Mammary epithelial cell (primary cell): ENCODE measurements around the gene RAD9A.

Experiments
- CTCF ChIP-seq, 2 donors: IDR thresholded peaks in 1 of 2; conservative IDR thresholded peaks in 1 of 2; 2 replicates each; pipeline ENCODE4 v1.5.1; 2011 to 2012; ENCODE audit warnings: inconsistent platforms in 2 of 2, low read length in 2 of 2, mild to moderate bottlenecking in 2 of 2, control low read depth in 1 of 2, low read depth in 1 of 2; ENCODE audit not compliant: insufficient read depth in 1 of 2; ENCODE audit errors: extremely low read depth in 1 of 2
- EZH2 ChIP-seq: IDR thresholded peaks from 2 replicates; pipeline ENCODE4 v1.6.1; 2012; ENCODE audit warnings: low read length, inconsistent platforms, borderline replicate concordance

- TF ChIP-seq CTCF (conservative IDR thresholded peaks at IDR 0.05 in 1 of 2, IDR thresholded peaks at IDR 0.05 in 1 of 2; ENCODE audit: extremely low read depth in 1 of 2, insufficient read depth in 1 of 2, low read depth in 1 of 2, low read length in 2 of 2) (no peak), EZH2 (no peak)
Observed at GRCh38 chr11:67412495-67413179, 20.9 kb downstream of the RAD9A start.
